Caki2 (cell line): ENCODE data around the gene DROSHA. TPM values are rescaled to one million over a fixed set of nuclear protein-coding genes. Genes with fewer than 3 reads are reported as not detected.

ENCODE experiments used
- DNase-seq: peaks from one replicate; pipeline ENCODE4 v3.0.0-alpha.2; 2015; ENCODE audit warnings: low read depth
- in situ Hi-C: cut with HindIII; loops from 2 replicates; pipeline ENCODE4 v1.10.0; 2016; ENCODE audit warnings: low sequenced_read_pairs, low pct_unique_long_range_greater_than_20kb, mixed read lengths
- total RNA-seq: library from RNA; depleted of rRNA; stranded (reverse); fragments of >200 nt; shearing (Covaris generic); gene quantifications from 2 replicates; pipeline ENCODE4 v1.2.3, GENCODE V29; 2014; ENCODE audit warnings: low replicate concordance

Gene DROSHA
- total RNA-seq, 1 experiment from 2014 or later = 21.6 TPM

- DNase-seq = no peak
- in situ Hi-C loops = no loop called here
Observed at GRCh38 chr5:31477971-31478370, 53.9 kb downstream of the DROSHA start.

GRCh38 chr5:31477516-31477915, 54.4 kb downstream of the DROSHA start:
- in situ Hi-C loops = no loop called here
- DNase-seq = no peak

- in situ Hi-C loops = no loop called here
- DNase-seq = no peak
Observed at GRCh38 chr5:31476738-31477141, 55.2 kb downstream of the DROSHA start.

- no peak for DNase-seq
- in situ Hi-C loops = no loop called here
Observed at GRCh38 chr5:31471916-31472315, 60.0 kb downstream of the DROSHA start.

GRCh38 chr5:31471040-31471439, 60.9 kb downstream of the DROSHA start:
- no peak for DNase-seq
- in situ Hi-C loops = no loop called here

- in situ Hi-C loops = no loop called here
- peak; percentile 60 for DNase-seq
Observed at GRCh38 chr5:31470608-31471007, 61.3 kb downstream of the DROSHA start.

- no peak for DNase-seq
- in situ Hi-C loops = no loop called here
Observed at GRCh38 chr5:31469886-31470285, 62.0 kb downstream of the DROSHA start.

- in situ Hi-C loops = no loop called here
- DNase-seq = no peak
Observed at GRCh38 chr5:31469466-31469865, 62.4 kb downstream of the DROSHA start.

GRCh38 chr5:31465291-31465690, 66.6 kb downstream of the DROSHA start:
- no peak for DNase-seq
- in situ Hi-C loops = no loop called here

GRCh38 chr5:31464081-31464480, 67.8 kb downstream of the DROSHA start:
- in situ Hi-C loops = no loop called here
- no peak for DNase-seq

- in situ Hi-C loops = no loop called here
- DNase-seq = no peak
Observed at GRCh38 chr5:31463351-31463750, 68.5 kb downstream of the DROSHA start.

- in situ Hi-C loops = no loop called here
- no peak for DNase-seq
Observed at GRCh38 chr5:31459594-31459993, 72.3 kb downstream of the DROSHA start.

GRCh38 chr5:31455172-31455571, 76.7 kb downstream of the DROSHA start:
- in situ Hi-C loops = no loop called here
- no peak for DNase-seq

GRCh38 chr5:31453522-31453921, 78.4 kb downstream of the DROSHA start:
- DNase-seq = no peak
- in situ Hi-C loops = no loop called here

GRCh38 chr5:31452314-31452713, 79.6 kb downstream of the DROSHA start:
- DNase-seq = no peak
- in situ Hi-C loops = no loop called here

- in situ Hi-C loops = no loop called here
- DNase-seq = no peak
Observed at GRCh38 chr5:31449962-31450361, 81.9 kb downstream of the DROSHA start.

GRCh38 chr5:31449174-31449573, 82.7 kb downstream of the DROSHA start:
- no peak for DNase-seq
- in situ Hi-C loops = no loop called here

GRCh38 chr5:31445041-31445600, 86.8 kb downstream of the DROSHA start:
- no peak for DNase-seq
- in situ Hi-C loops = no loop called here

GRCh38 chr5:31443572-31443971, 88.3 kb downstream of the DROSHA start:
- in situ Hi-C loops = no loop called here
- DNase-seq = no peak

GRCh38 chr5:31442058-31442745, 89.7 kb downstream of the DROSHA start:
- in situ Hi-C loops = no loop called here
- no peak for DNase-seq
